ENCODE measurements around the gene ERGIC1. TPM values are rescaled to one million over a fixed set of nuclear protein-coding genes. Genes with fewer than 3 reads are reported as not detected.
A peak's percentile ranks its signal among the peaks of the same experiment; 100 is the strongest.

Gene ERGIC1
- total and polyA plus RNA-seq, 2 of the 13 experiments (the other 11 are each of a cell fraction or from before 2014, with no cell fraction given), result 78.5 to 184 TPM

DNA sequence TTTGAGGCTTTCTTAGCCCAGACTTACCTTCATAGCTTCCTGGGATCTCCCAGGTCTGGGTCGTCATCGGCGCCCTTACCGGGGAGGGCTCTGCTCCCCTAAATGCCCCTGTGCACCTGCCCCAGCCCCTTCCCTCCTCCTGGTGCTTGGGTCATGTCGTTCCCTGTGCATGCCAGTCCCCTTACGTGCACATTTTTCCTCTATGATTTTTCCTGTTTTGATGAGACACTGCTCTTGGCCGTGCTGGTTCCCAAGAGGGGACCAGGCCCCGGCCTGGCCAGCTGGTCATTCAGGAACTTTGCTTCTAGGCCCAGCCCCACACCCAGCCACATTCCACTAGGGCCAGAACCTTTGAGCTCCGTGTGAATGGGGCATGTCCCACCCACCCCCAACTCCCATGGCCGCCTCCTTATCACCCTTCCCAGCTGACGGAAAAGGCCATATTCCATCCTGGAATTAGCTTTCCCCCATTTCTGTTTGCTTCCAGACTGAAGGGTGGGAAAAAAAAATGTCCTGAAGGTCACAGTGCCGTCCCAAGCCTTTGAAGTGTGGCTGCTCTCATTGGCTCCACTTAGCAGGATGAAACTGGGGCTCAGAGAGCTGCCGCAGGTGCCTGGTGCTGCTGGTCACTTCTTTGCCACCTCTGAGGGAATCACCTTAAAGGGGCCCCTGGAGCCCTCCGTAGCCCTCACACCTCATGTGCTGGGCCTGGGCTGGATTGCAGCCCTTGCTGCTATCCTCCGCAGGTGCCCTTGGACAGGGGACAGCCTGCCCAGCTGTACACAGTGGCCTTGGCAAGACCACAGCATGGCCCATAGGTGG lies 25.1 kb downstream of the ERGIC1 start (continued):
- TF ChIP-seq, protein P1, sequence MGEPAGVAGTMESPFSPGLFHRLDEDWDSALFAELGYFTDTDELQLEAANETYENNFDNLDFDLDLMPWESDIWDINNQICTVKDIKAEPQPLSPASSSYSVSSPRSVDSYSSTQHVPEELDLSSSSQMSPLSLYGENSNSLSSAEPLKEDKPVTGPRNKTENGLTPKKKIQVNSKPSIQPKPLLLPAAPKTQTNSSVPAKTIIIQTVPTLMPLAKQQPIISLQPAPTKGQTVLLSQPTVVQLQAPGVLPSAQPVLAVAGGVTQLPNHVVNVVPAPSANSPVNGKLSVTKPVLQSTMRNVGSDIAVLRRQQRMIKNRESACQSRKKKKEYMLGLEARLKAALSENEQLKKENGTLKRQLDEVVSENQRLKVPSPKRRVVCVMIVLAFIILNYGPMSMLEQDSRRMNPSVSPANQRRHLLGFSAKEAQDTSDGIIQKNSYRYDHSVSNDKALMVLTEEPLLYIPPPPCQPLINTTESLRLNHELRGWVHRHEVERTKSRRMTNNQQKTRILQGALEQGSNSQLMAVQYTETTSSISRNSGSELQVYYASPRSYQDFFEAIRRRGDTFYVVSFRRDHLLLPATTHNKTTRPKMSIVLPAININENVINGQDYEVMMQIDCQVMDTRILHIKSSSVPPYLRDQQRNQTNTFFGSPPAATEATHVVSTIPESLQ (CRISPR knock-in tag; conservative IDR thresholded peaks at IDR 0.05), result no peak
- TF ChIP-seq, protein P2, sequence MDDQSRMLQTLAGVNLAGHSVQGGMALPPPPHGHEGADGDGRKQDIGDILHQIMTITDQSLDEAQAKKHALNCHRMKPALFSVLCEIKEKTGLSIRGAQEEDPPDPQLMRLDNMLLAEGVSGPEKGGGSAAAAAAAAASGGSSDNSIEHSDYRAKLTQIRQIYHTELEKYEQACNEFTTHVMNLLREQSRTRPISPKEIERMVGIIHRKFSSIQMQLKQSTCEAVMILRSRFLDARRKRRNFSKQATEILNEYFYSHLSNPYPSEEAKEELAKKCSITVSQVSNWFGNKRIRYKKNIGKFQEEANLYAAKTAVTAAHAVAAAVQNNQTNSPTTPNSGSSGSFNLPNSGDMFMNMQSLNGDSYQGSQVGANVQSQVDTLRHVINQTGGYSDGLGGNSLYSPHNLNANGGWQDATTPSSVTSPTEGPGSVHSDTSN (CRISPR knock-in tag; IDR thresholded peaks at IDR 0.05; ENCODE audit: borderline replicate concordance), result no peak
- TF ChIP-seq ZNF547 (CRISPR knock-in tag; IDR thresholded peaks at IDR 0.05), result no peak
- TF ChIP-seq, protein P3, sequence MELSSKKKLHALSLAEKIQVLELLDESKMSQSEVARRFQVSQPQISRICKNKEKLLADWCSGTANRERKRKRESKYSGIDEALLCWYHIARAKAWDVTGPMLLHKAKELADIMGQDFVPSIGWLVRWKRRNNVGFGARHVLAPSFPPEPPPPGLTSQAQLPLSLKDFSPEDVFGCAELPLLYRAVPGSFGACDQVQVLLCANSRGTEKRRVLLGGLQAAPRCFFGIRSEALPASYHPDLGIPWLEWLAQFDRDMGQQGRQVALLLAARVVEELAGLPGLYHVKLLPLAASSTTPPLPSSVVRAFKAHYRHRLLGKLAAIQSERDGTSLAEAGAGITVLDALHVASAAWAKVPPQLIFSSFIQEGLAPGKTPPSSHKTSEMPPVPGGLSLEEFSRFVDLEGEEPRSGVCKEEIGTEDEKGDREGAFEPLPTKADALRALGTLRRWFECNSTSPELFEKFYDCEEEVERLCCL (CRISPR knock-in tag; IDR thresholded peaks at IDR 0.05; ENCODE audit: borderline replicate concordance), result no peak
- TF ChIP-seq IRF2 (CRISPR knock-in tag; IDR thresholded peaks at IDR 0.05), result no peak; the same call in 1 of the 2 replicates
- TF ChIP-seq, protein P4, sequence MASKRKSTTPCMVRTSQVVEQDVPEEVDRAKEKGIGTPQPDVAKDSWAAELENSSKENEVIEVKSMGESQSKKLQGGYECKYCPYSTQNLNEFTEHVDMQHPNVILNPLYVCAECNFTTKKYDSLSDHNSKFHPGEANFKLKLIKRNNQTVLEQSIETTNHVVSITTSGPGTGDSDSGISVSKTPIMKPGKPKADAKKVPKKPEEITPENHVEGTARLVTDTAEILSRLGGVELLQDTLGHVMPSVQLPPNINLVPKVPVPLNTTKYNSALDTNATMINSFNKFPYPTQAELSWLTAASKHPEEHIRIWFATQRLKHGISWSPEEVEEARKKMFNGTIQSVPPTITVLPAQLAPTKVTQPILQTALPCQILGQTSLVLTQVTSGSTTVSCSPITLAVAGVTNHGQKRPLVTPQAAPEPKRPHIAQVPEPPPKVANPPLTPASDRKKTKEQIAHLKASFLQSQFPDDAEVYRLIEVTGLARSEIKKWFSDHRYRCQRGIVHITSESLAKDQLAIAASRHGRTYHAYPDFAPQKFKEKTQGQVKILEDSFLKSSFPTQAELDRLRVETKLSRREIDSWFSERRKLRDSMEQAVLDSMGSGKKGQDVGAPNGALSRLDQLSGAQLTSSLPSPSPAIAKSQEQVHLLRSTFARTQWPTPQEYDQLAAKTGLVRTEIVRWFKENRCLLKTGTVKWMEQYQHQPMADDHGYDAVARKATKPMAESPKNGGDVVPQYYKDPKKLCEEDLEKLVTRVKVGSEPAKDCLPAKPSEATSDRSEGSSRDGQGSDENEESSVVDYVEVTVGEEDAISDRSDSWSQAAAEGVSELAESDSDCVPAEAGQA (IDR thresholded peaks at IDR 0.05; ENCODE audit: low read depth), result peak; percentile 80
- TF ChIP-seq, protein P4 (CRISPR knock-in tag; IDR thresholded peaks at IDR 0.05; ENCODE audit: borderline replicate concordance), result no peak; the same call in 1 of the 2 replicates
- peak; percentile 23; the same call in 1 of the 2 replicates for TF ChIP-seq TGIF2 (CRISPR knock-in tag; IDR thresholded peaks at IDR 0.05)
- no peak; the same call in 1 of the 2 replicates for TF ChIP-seq ZNF777 (CRISPR knock-in tag; IDR thresholded peaks at IDR 0.05)
- TF ChIP-seq RBM39 (IDR thresholded peaks at IDR 0.05; ENCODE audit: low read depth, low read length, poor library complexity, severe bottlenecking), result no peak
- TF ChIP-seq, protein P5, sequence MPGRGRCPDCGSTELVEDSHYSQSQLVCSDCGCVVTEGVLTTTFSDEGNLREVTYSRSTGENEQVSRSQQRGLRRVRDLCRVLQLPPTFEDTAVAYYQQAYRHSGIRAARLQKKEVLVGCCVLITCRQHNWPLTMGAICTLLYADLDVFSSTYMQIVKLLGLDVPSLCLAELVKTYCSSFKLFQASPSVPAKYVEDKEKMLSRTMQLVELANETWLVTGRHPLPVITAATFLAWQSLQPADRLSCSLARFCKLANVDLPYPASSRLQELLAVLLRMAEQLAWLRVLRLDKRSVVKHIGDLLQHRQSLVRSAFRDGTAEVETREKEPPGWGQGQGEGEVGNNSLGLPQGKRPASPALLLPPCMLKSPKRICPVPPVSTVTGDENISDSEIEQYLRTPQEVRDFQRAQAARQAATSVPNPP (CRISPR knock-in tag; IDR thresholded peaks at IDR 0.05), result no peak
- TF ChIP-seq RFX1 (IDR thresholded peaks at IDR 0.05), result no peak
- TF ChIP-seq ZKSCAN1 (IDR thresholded peaks at IDR 0.05; ENCODE audit: low read length), result 0 out of 2 replicates have a peak, but pooled peaks have one; percentile 8
- TF ChIP-seq ZNF660 (CRISPR knock-in tag; IDR thresholded peaks at IDR 0.05; ENCODE audit: borderline replicate concordance, low read depth), result no peak
- TF ChIP-seq, protein P6, sequence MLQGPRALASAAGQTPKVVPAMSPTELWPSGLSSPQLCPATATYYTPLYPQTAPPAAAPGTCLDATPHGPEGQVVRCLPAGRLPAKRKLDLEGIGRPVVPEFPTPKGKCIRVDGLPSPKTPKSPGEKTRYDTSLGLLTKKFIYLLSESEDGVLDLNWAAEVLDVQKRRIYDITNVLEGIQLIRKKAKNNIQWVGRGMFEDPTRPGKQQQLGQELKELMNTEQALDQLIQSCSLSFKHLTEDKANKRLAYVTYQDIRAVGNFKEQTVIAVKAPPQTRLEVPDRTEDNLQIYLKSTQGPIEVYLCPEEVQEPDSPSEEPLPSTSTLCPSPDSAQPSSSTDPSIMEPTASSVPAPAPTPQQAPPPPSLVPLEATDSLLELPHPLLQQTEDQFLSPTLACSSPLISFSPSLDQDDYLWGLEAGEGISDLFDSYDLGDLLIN (CRISPR knock-in tag; IDR thresholded peaks at IDR 0.05; ENCODE audit: borderline replicate concordance), result no peak
